H7 (cell line): ENCODE data around the gene BCL11A. TPM values are rescaled to one million over a fixed set of nuclear protein-coding genes. Genes with fewer than 3 reads are reported as not detected.
"Not testable (repeated sequence)": the region's sequence is repeated elsewhere in the genome, so short reads cannot be mapped to it uniquely, and the experiment has no call there.

Source experiments
- DNase-seq: peaks from one replicate; pipeline ENCODE4 v3.0.0; 2012
- H3K27me3 ChIP-seq: 2 replicates; pipeline ENCODE4 v1.6.0; 2011; ENCODE audit warnings: mild to moderate bottlenecking, low read length; ENCODE audit not compliant: control insufficient read depth, insufficient read depth
- H3K36me3 ChIP-seq: replicated peaks from 2 replicates; pipeline ENCODE4 v1.5.1; 2011; ENCODE audit warnings: low read length; ENCODE audit not compliant: control insufficient read depth, insufficient read depth
- H3K4me3 ChIP-seq: 2 replicates; pipeline ENCODE4 v1.5.1; 2011; ENCODE audit warnings: low read depth, mild to moderate bottlenecking, control low read depth, low read length, moderate library complexity; ENCODE audit not compliant: insufficient read depth
- total RNA-seq: library from RNA; depleted of rRNA; stranded (reverse); fragments of >200 nt; shearing (Covaris generic); gene quantifications from 2 replicates; pipeline ENCODE4 v1.2.3, GENCODE V29; 2014

Gene BCL11A
- total RNA-seq, 1 experiment from 2014 or later = 30.5 TPM

DNA sequence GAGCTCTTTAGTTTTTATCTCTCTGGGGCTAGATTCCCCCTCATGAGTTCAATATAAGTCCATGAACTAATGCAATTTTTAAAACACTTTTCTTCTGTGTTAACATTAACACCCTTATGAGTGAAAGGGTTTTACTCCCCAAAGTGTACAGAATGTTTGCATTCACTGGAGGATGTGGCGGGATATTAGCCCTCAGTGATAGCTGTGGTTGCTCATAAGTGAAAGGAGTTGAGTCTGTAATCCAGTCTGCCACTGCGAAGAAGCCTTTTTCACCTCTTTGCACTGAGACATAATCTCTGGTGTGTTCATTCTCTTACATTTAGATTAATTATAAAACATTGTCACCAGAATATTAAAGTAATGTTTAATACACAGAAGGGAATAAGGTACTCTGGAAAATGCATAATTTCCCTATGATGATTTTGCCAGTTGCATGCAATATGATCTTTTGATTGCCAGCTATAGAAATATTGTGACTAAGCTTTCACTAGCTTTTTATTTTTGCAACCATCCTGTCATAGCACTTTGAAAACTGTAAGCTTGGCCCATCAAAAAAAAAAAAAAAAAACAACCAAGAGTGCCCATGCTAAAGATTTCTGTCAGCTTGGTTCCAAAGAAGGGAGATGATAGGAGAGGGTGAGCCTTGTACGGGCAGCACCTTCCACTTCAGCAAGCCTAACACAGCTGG is 113.2 kb downstream of the BCL11A start:
- no peak overlapping the region for H3K4me3 ChIP-seq
- H3K27me3 ChIP-seq = no peaks in the 10 kb centered on the region
- no peaks in the 10 kb centered on the region for H3K36me3 ChIP-seq
- no peak for DNase-seq

DNA sequence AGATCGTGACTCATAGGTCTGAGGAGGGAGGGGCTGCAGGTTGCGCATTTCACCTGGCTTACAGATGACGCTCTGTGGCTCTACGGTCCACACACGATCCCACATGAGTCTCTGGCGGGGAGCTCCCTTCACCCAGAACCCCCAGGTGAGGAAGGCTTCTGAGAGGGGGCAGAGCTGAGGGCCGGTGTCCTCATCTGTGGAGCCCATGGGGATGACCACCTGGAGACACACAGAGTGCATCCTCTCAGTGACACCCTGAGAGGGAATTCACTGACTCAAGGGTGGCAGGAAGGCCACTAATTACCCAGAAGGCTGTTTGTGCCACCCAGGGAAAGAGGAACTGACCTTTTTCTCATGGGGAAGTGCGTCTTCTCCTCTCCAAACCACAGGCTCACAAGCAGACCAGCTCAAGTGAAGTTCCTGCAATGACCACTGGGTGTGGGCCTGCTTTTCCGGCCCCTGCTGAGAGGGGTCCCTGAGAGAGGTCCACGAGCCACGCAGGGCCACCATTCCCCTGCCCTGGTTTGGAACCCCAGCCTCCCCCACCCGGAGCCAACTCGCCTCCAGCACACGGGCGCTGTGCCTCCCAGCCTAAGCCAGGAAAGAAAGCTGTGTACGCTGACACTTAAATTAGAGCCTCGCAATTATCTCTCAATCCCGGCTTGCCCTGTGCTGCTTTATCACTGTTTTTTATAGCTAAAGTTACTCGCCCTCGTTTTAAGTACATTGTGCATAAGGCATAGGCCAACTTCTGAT is 114.1 kb downstream of the BCL11A start:
- Histone ChIP-seq H3K4me3 (no peak overlapping the region), H3K36me3 (no peaks in the 10 kb centered on the region), H3K27me3 (no peaks in the 10 kb centered on the region)
- DNase-seq = peak; percentile 67

DNA sequence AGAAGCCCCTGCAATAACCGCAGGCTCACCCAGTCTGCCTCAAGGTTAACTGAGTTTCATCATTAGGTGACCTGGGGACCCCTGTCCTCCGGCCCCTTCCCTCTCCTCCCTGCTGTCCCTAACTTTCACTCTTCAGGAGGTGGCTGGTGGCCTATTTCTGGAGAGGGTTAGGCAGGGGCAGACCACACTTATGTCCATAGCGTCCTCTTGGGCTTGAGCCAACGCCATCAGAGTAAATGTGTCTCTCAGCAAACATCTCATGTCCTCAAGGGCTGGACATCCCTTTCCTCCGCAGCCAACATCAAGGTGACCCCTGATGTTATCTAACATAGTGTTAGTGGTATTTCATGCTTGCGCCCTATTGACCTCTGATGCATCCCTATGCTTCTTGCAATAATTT is 114.8 kb downstream of the BCL11A start:
- DNase-seq = no peak
- Histone ChIP-seq H3K4me3 (no peak overlapping the region), H3K36me3 (no peaks in the 10 kb centered on the region), H3K27me3 (no peaks in the 10 kb centered on the region)

DNA sequence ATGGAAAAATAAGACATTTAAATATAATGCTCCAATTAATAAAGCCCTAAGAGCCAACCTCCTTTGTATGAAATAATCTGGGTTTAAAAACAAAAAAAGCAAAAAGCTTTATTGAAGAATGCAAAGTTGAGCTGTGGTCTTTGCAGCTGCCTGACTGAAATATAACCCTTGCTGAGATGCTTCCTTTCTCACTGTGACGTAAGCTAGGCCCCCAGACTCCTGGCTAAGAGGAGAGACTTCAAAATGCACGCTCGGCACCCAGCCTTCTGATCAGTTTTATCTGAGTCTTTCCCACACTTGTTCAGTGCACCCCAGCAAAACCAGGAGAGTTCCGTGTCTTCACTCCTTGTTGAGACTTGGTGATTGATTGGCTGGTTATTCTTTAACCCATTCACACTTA is 115.3 kb downstream of the BCL11A start:
- Histone ChIP-seq H3K4me3 (no peak overlapping the region), H3K27me3 (no peaks in the 10 kb centered on the region), H3K36me3 (no peaks in the 10 kb centered on the region)
- no peak for DNase-seq

DNA sequence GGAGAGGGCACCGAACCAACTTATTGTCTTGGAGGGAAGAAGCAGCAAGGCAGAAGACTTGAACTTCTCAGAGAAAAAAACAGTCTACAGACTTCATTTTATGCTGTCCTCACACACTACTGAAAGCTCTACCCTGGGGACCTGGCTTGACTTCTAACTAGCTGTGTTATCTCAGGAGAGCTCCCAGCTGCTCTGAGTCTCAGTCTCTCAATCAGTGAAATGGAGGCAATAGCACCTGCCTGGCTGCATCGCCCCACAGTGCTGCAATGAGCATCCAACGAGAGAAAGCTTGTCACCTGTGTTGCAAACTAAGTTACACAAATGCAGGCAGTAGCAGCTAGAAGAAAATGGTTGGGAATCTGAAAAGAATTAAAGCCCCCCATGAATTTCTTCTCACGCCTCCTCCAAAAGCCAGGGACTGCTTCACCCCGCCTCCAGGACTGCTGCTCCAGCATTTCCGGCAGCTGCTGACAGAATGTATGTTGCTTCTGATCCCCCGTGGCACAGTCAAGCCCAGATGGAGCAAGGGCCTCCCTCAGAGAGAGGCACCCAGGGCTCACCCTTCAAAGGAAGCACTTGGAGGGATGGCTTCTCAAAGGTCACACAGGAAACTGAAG is 116.3 kb downstream of the BCL11A start:
- H3K36me3 ChIP-seq = no peaks in the 10 kb centered on the region
- no peak for DNase-seq
- H3K27me3 ChIP-seq = no peaks in the 10 kb centered on the region
- no peak overlapping the region for H3K4me3 ChIP-seq

DNA sequence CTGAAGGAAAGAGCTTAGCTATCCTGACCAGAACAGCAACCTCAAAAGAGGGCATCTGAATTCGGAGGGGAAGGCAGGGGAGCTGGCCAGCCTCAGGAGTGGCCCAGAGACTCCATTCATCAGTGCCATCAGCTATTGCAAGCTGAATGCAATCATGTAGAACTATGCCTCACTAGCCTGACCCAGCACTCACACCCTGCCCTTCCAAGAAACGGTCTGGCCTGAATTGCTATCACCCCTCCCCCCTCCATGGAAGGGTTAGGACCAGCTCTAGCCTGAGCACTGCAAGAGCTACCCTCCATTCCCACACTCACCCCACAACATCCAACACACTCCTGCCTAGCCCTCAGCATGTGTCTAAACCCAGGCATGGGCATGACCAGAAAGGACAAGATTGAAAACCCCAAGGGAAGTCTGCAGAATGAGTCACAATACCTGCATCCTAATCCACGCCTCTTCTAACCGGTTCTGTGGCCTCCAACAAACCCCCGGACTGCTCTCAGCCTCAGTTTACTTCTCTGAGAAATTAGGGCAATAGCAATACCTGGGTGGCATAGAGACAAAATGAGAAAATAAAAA is 120.3 kb downstream of the BCL11A start:
- H3K27me3 ChIP-seq = no peaks in the 10 kb centered on the region
- no peak overlapping the region for H3K4me3 ChIP-seq
- no peak for DNase-seq
- no peaks in the 10 kb centered on the region for H3K36me3 ChIP-seq

DNA sequence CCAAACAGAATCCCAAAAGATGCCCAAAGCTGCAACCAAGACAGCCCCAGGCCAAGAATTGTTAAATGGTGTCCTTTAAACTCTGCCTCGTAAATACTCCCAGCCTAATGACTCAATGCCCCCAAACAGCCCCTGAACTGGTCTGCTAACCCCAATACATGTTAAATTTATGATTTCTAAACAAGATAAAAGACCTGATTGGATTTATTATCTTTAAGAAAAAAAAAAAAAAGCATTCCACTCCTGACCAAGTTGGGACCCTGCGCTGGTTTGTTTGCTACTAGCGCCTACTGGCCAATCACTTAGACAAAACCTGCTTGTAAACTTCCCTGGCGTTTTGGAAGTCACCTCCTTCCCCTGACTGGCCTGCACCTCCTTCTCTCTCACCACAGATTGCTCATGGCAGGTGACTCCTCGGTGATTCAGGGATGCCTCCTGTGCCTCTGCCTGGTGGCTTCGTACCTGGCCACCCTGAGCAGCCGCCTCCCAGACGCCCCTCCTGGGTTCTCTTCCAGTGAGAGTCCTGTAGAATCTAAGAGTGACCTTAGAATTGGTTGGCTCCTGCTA is 121.3 kb downstream of the BCL11A start:
- Histone ChIP-seq H3K27me3 (no peaks in the 10 kb centered on the region), H3K4me3 (no peak overlapping the region), H3K36me3 (no peaks in the 10 kb centered on the region)
- no peak for DNase-seq

DNA sequence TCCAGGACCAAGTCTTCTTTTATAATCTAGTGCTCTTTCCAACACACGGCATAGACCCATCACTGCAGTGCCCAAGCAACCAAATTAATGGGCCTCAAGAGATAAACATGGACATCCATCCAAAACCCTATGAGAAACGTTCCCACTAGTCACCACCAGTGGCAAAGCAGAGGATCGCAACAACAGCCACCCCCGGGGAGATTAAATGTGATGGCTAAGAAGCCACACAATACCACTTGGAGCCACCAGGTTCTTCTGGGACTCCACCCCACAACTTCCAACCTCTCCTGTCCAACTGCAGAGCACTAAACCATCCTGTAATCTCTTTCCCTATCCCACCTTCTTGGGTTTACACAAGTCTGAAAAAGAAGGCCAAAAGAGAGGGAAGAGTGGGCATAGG is 123.8 kb downstream of the BCL11A start:
- no peak overlapping the region for H3K4me3 ChIP-seq
- DNase-seq = no peak
- no peaks in the 10 kb centered on the region for H3K27me3 ChIP-seq
- no peaks in the 10 kb centered on the region; the same call in 1 of the 2 replicates for H3K36me3 ChIP-seq

DNA sequence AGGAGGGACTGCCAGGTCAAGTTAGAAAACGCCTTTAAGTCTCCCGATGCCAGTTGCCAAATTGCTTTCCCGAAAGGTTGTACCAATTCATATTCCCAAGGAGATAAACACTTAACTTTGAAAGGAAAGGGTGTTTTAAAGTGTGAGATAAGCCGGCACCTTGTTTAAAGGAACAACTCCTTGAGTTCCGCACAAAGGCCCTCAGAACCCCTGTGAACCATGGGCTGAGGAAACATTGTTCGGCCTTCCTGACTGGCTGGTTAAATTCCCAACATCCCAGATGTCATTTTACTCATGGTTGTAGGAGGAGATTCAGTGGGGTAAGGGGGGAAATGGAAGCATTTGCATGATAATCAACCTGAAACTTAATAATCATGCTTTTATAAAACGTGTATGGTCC is 126.6 kb downstream of the BCL11A start:
- H3K27me3 ChIP-seq = no peaks in the 10 kb centered on the region

DNA sequence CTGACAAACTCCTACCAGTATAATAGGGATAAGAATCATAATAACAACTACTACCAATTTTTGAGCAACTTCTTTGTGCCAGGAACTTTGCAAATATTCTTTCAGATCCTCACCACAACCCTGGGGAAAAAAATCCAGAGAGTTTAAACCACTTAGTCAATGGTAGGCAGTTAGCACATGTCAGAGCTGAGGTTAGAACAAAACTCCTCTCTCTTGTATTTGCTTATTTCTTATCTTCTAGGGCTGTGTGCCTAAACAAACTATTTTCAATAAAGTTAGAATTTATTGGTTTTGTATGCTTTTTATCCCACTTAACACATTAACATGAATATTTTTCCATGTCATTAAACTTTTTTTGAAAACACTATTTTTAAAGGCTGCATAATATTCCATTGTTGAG is 127.1 kb downstream of the BCL11A start:
- no peaks in the 10 kb centered on the region; the same call in 1 of the 2 replicates for H3K36me3 ChIP-seq
- H3K27me3 ChIP-seq = no peaks in the 10 kb centered on the region
- no peak overlapping the region for H3K4me3 ChIP-seq
- no peak for DNase-seq

More for the DNA sequence above, 126.6 kb downstream of the BCL11A start:
- Histone ChIP-seq H3K4me3 (no peak overlapping the region), H3K36me3 (no peaks in the 10 kb centered on the region; the same call in 1 of the 2 replicates)
- no peak for DNase-seq

DNA sequence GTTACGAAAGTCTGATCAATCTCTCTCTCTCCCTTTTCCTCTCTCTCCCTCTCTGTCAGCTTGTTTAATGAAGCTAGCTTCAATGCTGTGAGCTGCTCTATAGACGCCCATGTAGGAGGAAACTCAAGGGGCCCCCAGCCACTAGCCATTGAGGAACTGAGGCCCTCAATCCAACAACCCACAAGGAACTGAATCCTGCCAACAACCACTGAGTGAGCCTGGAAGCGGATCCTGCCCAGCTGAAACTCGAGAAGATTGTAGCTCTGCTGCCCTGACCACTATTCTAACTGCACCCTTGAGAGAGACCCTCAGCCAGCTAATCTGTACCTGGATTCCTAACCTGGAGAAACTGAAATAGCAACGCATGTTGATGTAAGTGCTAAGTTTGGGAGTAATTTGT is 129.2 kb downstream of the BCL11A start:
- no peak for DNase-seq
- no peaks in the 10 kb centered on the region; the same call in 1 of the 2 replicates for H3K36me3 ChIP-seq
- H3K27me3 ChIP-seq = no peaks in the 10 kb centered on the region
- no peak overlapping the region for H3K4me3 ChIP-seq

DNA sequence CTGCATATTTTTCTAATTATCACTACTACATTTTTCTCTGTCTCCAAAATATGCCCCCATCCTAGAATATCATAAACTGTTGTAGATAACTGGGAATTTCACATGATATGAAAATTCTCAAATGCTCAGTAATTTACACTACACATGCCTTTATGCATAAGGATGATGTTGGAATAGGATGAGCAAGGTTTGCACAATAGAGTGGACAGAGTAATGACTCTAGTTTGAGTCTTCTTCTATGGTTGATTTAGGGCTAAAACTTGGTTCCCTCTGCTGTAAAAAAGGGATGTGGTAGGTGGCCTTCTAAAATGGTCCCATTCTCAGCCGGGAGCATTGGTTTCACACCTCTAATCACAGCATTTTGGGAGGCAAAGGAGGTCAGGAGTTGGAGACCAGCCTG is 129.9 kb downstream of the BCL11A start:
- no peaks in the 10 kb centered on the region; the same call in 1 of the 2 replicates for H3K36me3 ChIP-seq
- no peaks in the 10 kb centered on the region for H3K27me3 ChIP-seq
- no peak overlapping the region for H3K4me3 ChIP-seq
- DNase-seq = no peak

DNA sequence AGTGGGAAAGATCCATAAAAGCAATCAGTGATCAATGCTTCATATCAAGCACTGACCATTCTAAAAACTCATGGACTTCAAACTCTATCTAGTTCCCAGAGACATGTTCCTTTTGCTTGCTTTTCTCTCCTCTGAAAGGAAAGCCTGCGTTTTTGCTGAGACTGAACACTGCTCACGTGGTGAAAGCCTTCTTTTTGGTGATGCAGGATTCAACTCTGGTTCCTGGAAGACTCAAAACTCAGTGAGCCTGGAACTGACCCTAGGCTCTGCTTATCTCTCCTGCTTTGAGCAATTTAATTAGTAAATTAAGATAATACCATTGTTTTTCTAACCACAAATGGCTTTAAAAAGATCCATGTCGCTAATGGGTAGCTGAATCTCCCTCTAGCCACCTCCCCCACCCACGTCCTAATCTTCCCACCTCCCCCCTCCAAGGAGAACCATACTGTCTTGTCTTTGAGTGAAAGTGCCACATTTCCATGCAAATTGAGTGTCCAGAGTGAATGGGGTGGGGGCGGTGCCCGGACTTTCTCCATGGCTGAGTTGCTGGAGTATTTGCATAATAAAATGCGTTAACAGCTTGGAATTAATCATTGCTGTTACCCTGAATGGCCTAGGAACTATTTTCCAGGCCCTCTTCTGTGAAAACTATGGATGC is 130.5 kb downstream of the BCL11A start:
- Histone ChIP-seq H3K36me3 (no peaks in the 10 kb centered on the region; the same call in 1 of the 2 replicates), H3K4me3 (no peak overlapping the region), H3K27me3 (no peaks in the 10 kb centered on the region)
- no peak for DNase-seq

DNA sequence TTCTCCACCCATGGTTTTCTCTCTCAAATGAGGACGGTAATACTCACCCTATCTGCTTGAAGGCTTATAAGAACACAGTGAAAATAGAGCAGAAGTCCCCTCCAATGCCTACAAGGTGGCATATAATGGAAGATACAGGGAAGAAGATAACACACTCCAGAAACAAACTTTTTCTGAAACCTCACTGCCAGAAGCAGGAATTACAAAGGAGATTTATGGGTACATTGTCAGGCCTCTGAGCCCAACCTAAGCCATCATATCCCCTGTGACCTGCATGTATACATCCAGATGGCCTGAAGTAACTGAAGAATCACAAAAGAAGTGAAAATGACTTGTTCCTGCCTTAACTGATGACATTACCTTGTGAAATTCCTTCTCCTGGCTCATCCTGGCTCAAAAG is 136.2 kb downstream of the BCL11A start:
- H3K27me3 ChIP-seq, DNase-seq: not testable (repeated sequence)
- peak overlapping the region; percentile 6; the same call in 1 of the 2 replicates for H3K4me3 ChIP-seq

More for the DNA sequence above, 136.2 kb downstream of the BCL11A start:
- not testable (repeated sequence) for H3K36me3 ChIP-seq
